Sigmoid colon (tissue), 7 donors: ENCODE results near the gene NCBP2L. TPM values are rescaled to one million over a fixed set of nuclear protein-coding genes. Genes with fewer than 3 reads are reported as not detected.
"Not testable (repeated sequence)": the region's sequence is repeated elsewhere in the genome, so short reads cannot be mapped to it uniquely, and the experiment has no call there.

ENCODE experiments used
- DNase-seq: peaks from one replicate; pipeline ENCODE4 v3.0.0-alpha.2; 2019
- H3K27ac ChIP-seq, 4 donors: fragments of 200-600 bp; sonication (generic); one replicate each; pipeline ENCODE4 v1.5.1; 2016 to 2019; ENCODE audit warnings: mild to moderate bottlenecking in 1 of 4
- H3K27me3 ChIP-seq, 3 donors: fragments of 200-600 bp; sonication (generic); one replicate each; pipeline ENCODE4 v1.5.1; 2019; ENCODE audit warnings: mild to moderate bottlenecking in 1 of 3
- H3K36me3 ChIP-seq, 4 donors: fragments of 200-600 bp; sonication (generic); one replicate each; pipeline ENCODE4 v1.5.1; 2016 to 2019
- H3K4me1 ChIP-seq, 4 donors: fragments of 200-600 bp; sonication (generic); one replicate each; pipeline ENCODE4 v1.5.1; 2017 to 2019
- H3K4me3 ChIP-seq, 4 donors: fragments of 200-600 bp; sonication (generic); one replicate each; pipeline ENCODE4 v1.5.1; 2017 to 2019; ENCODE audit warnings: mild to moderate bottlenecking in 2 of 4, moderate library complexity in 1 of 4
- H3K9me3 ChIP-seq, 4 donors: fragments of 200-600 bp in 3 of 4; sonication (generic) in 3 of 4; one replicate each; pipeline versions ENCODE4 v1.5.1 to v1.6.1; 2013 to 2019
- CTCF ChIP-seq, 4 experiments: fragments of 450-650 bp in 3 of 4; fragments of 200-600 bp in 1 of 4; IDR thresholded peaks; one replicate each; pipeline ENCODE4 v1.5.1; 2016 to 2019; ENCODE audit warnings: antibody characterized with exemption in 4 of 4, mild to moderate bottlenecking in 3 of 4, moderate library complexity in 2 of 4
- EP300 ChIP-seq, 4 donors: sonication (generic); formaldehyde crosslinking; IDR thresholded peaks; one replicate each; pipeline ENCODE4 v1.6.1; 2017; ENCODE audit warnings: antibody characterized with exemption in 4 of 4
- POLR2A ChIP-seq, 2 donors: fragments of 450-650 bp; IDR thresholded peaks; one replicate each; pipeline ENCODE4 v1.6.1; 2016; ENCODE audit warnings: antibody characterized with exemption in 2 of 2, mild to moderate bottlenecking in 2 of 2, moderate library complexity in 2 of 2
- POLR2AphosphoS5 ChIP-seq, 4 donors: sonication (generic); formaldehyde crosslinking; IDR thresholded peaks; one replicate each; pipeline ENCODE4 v1.6.1; 2017; ENCODE audit warnings: antibody characterized with exemption in 4 of 4
- WGBS, 2 donors: extraction: QIAGEN DNeasy Blood & Tissue Kit; methylation state at CpG; one replicate each; pipeline ENCODE4 v1.1.7; 2013; 5-methylcytosine and 5-hydroxymethylcytosine counted together
- intact Hi-C: fragments of 100-400 bp; cut with DNase I; formaldehyde crosslinking; loops from one replicate; pipeline ENCODE4 v1.15.1; 2023
- polyA plus RNA-seq, 3 donors: library from polyadenylated mRNA; stranded (reverse); fragments of 200-250 nt; gene quantifications; one replicate each; pipeline ENCODE4 v1.2.3, GENCODE V29; 2013
- total RNA-seq, 4 donors: library from RNA; depleted of rRNA; stranded (reverse); fragments of >200 nt; gene quantifications; one replicate each; pipeline ENCODE4 v1.1.0, GENCODE V29; 2016
- donor health status: healthy with polysubstance abuse.
- donor health status: Bipolar disorder and iron deficiency.
- donor health status: healthy.

The NCBP2L gene
- total and polyA plus RNA-seq, 7 donors, result not detected

GRCh38 chrX:107804427-107804826, 26.9 kb downstream of the NCBP2L start:
- no peaks in the 10 kb centered on the region for H3K27me3 ChIP-seq
- no peaks in the 10 kb centered on the region for H3K4me1 ChIP-seq
- no peaks in the 10 kb centered on the region for H3K36me3 ChIP-seq
- no peak overlapping the region for H3K4me3 ChIP-seq
- intact Hi-C loops, result no loop called here
- no peak for TF ChIP-seq CTCF (IDR thresholded peaks at IDR 0.05)
- TF ChIP-seq EP300 (IDR thresholded peaks at IDR 0.05), result no peak
- no peak for TF ChIP-seq POLR2A (IDR thresholded peaks at IDR 0.05)
- TF ChIP-seq POLR2AphosphoS5 (IDR thresholded peaks at IDR 0.05), result no peak
- no peak for DNase-seq
- H3K27ac ChIP-seq, result no peak overlapping the region
- H3K9me3 ChIP-seq, result no peaks in the 10 kb centered on the region
- 80 to 88% methylated on average over 1 of the region's 1 CpG for WGBS, 2 donors

GRCh38 chrX:107805179-107805578, 27.6 kb downstream of the NCBP2L start:
- DNase-seq, result no peak
- H3K4me3 ChIP-seq, result no peak overlapping the region
- TF ChIP-seq CTCF (IDR thresholded peaks at IDR 0.05) (no peak), EP300 (IDR thresholded peaks at IDR 0.05) (no peak), POLR2A (IDR thresholded peaks at IDR 0.05) (no peak), POLR2AphosphoS5 (IDR thresholded peaks at IDR 0.05) (no peak)
- no peaks in the 10 kb centered on the region for H3K9me3 ChIP-seq
- no peaks in the 10 kb centered on the region for H3K36me3 ChIP-seq
- intact Hi-C loops, result no loop called here
- no peaks in the 10 kb centered on the region for H3K27me3 ChIP-seq
- no peaks in the 10 kb centered on the region for H3K4me1 ChIP-seq
- 92 to 95% methylated on average over 3 of the region's 3 CpGs for WGBS, 2 donors
- H3K27ac ChIP-seq, result no peak overlapping the region

- WGBS, 2 donors, result 91 to 92% methylated on average over 10 of the region's 10 CpGs
- DNase-seq, intact Hi-C loops, H3K4me3 ChIP-seq, H3K9me3 ChIP-seq, H3K27me3 ChIP-seq, H3K4me1 ChIP-seq, H3K36me3 ChIP-seq, H3K27ac ChIP-seq: not testable (repeated sequence)
Measured at GRCh38 chrX:107810053-107810452, 32.5 kb downstream of the NCBP2L start.

- Histone ChIP-seq H3K4me3 (no peak overlapping the region), H3K4me1 (no peaks in the 10 kb centered on the region), H3K36me3 (no peaks in the 10 kb centered on the region), H3K27ac (no peak overlapping the region), H3K9me3 (peaks cover 0 to 9% (median 0%) of the 10 kb centered on the region in 4 donors), H3K27me3 (no peaks in the 10 kb centered on the region)
- intact Hi-C loops, result no loop called here
- DNase-seq, result no peak
- TF ChIP-seq POLR2AphosphoS5 (IDR thresholded peaks at IDR 0.05) (no peak), CTCF (IDR thresholded peaks at IDR 0.05) (no peak), EP300 (IDR thresholded peaks at IDR 0.05) (no peak), POLR2A (IDR thresholded peaks at IDR 0.05) (no peak)
Measured at GRCh38 chrX:107818900-107819521, 41.5 kb downstream of the NCBP2L start.

GRCh38 chrX:107823042-107823441, 45.5 kb downstream of the NCBP2L start:
- Histone ChIP-seq H3K9me3 (peaks cover 0 to 9% (median 0%) of the 10 kb centered on the region in 4 donors), H3K4me3 (no peak overlapping the region), H3K4me1 (peaks cover 0 to 11% (median 0%) of the 10 kb centered on the region in 4 donors), H3K27me3 (no peaks in the 10 kb centered on the region), H3K27ac (no peak overlapping the region), H3K36me3 (no peaks in the 10 kb centered on the region)
- no peak for DNase-seq
- TF ChIP-seq POLR2A (IDR thresholded peaks at IDR 0.05) (no peak), EP300 (IDR thresholded peaks at IDR 0.05) (no peak), CTCF (IDR thresholded peaks at IDR 0.05) (no peak), POLR2AphosphoS5 (IDR thresholded peaks at IDR 0.05) (no peak)
- intact Hi-C loops, result no loop called here
- 69 to 81% methylated on average over 2 of the region's 2 CpGs for WGBS, 2 donors
